NT2/D1 (cell line): ENCODE data around the gene MRPL2.

Source experiments
- SUZ12 ChIP-seq: IDR thresholded peaks from 2 replicates; pipeline ENCODE4 v1.6.1; 2011; ENCODE audit not compliant: insufficient read length, insufficient read depth; ENCODE audit errors: extremely low read depth
- YY1 ChIP-seq: IDR thresholded peaks from 2 replicates; pipeline ENCODE4 v1.6.1; 2011; ENCODE audit not compliant: insufficient read length, insufficient read depth
- ZNF274 ChIP-seq: IDR thresholded peaks from 2 replicates; pipeline ENCODE4 v1.6.1; 2011; ENCODE audit warnings: mild to moderate bottlenecking, low read depth, low read length

- TF ChIP-seq ZNF274 (no peak), YY1 (no peak), SUZ12 (no peak)
Observed at GRCh38 chr6:43092635-43093034, 33.4 kb upstream of the MRPL2 start.
